ENCODE results near the gene KCP.

The KCP gene

DNA sequence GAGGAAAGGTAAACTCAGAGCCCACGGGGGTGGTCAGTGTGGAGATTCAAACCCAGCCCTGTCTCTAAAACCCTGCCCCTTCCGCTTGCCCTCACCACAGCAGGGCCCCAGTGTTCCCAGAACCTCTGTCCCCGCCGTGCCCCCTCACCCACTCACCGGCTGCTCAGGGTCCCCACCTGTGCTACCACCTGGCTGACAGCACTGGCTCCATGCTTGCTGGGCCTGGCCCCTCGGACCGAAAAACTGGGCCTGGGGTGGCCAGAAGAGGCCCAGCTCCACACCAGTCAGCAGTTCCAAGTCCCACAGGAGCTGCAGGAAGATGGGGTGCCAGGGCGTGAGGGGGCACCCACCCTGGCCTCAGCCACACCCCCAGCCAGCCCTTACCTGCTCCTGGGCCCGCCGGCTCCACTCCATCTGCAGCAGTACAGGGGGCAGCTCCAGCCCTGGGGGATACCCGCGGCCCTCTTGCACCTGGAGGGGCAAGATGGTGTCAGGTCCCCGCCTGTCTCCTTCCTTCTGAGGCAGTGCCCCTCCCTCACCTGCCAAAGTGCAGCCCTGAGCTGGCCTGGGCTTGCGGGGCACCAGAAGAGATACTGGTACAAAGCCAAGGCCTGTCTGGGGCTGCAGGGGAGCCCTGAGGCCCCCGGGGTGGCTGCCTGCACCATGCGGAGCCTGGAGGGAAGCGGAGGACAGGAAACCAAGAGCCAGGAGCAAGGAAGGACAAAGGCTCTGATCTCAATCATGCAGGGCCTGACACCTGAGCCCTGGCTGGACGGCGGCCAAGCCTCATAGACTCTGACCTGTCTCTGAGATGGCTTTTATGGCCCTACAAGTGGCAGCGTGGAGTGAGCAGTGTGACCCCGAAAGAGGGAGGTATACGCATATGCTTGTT lies 36.1 kb downstream of the KCP start:
- no peaks in the 10 kb centered on the region for H3K36me3 ChIP-seq (ENCODE audit: low read depth)
- DNase-seq (ENCODE audit: low spot score) (peak; percentile 59), ATAC-seq (ENCODE audit: low read depth) (no peak)
- no peak overlapping the region for H3K4me3 ChIP-seq (ENCODE audit: severe bottlenecking)
- H3K27ac ChIP-seq (ENCODE audit: poor library complexity, severe bottlenecking): no peak overlapping the region
- H3K9me3 ChIP-seq (ENCODE audit: severe bottlenecking): no peaks in the 10 kb centered on the region
- TF ChIP-seq CTCF (IDR thresholded peaks at IDR 0.05; ENCODE audit: poor library complexity, severe bottlenecking): no peak
- peaks cover 22% of the 10 kb centered on the region for H3K4me1 ChIP-seq (ENCODE audit: insufficient read depth, poor library complexity, severe bottlenecking)
- H3K27me3 ChIP-seq (ENCODE audit: insufficient read depth, poor library complexity, severe bottlenecking): no peaks in the 10 kb centered on the region

DNA sequence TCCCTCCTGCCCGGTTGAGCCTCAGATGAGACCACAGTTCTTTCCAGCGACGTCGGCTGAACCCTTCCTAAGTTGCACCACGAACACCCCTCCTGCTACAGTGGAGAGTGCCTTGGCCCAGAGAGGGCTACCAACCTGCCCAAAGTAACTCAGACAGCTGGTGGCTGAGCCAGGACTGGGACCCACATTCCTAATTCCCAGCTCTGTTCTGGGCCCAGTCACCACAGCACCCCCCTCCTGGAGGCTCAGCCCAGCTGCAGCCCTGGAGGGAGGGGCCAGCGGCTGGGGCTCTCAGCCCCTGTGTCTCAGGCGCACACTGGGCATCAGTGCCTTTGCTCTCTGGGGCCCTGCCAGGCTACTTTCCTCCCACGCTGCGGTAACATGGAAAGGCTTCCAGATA lies 37.3 kb downstream of the KCP start:
- H3K4me3 ChIP-seq (ENCODE audit: severe bottlenecking): no peak overlapping the region
- no peaks in the 10 kb centered on the region for H3K36me3 ChIP-seq (ENCODE audit: low read depth)
- no peak overlapping the region for H3K27ac ChIP-seq (ENCODE audit: poor library complexity, severe bottlenecking)
- H3K9me3 ChIP-seq (ENCODE audit: severe bottlenecking): no peaks in the 10 kb centered on the region
- peaks cover 29% of the 10 kb centered on the region for H3K4me1 ChIP-seq (ENCODE audit: insufficient read depth, poor library complexity, severe bottlenecking)
- ATAC-seq (ENCODE audit: low read depth): no peak
- H3K27me3 ChIP-seq (ENCODE audit: insufficient read depth, poor library complexity, severe bottlenecking): no peaks in the 10 kb centered on the region
- no peak for DNase-seq (ENCODE audit: low spot score)
- no peak for TF ChIP-seq CTCF (IDR thresholded peaks at IDR 0.05; ENCODE audit: poor library complexity, severe bottlenecking)

DNA sequence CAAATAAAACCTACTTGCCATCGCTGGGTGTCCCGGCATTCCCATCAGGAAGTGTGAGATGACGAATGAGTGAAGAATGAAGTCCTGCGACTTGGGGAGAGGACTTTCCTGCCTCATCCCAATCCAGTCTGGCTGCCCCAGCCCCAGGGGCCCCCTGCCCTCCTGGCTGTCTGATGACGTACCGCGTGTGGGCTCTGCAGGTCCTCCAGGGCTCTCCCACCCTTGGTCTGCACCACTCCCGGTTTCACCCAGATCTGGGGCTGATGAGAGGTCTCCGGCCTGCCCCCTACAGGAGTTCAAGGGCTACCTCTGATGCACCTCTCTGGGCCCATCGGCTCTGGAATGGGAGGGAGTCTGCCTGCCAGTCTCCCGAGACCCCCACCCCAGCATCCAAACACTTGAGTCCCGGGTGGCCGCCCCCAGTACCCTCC lies 38.1 kb downstream of the KCP start:
- H3K9me3 ChIP-seq (ENCODE audit: severe bottlenecking): no peaks in the 10 kb centered on the region
- DNase-seq (ENCODE audit: low spot score): peak; percentile 64
- H3K4me1 ChIP-seq (ENCODE audit: insufficient read depth, poor library complexity, severe bottlenecking): peaks cover 37% of the 10 kb centered on the region
- TF ChIP-seq CTCF (IDR thresholded peaks at IDR 0.05; ENCODE audit: poor library complexity, severe bottlenecking): no peak
- no peak overlapping the region for H3K4me3 ChIP-seq (ENCODE audit: severe bottlenecking)
- ATAC-seq (ENCODE audit: low read depth): peak; percentile 28
- H3K36me3 ChIP-seq (ENCODE audit: low read depth): no peaks in the 10 kb centered on the region
- H3K27ac ChIP-seq (ENCODE audit: poor library complexity, severe bottlenecking): peak overlapping the region; percentile 23
- no peaks in the 10 kb centered on the region for H3K27me3 ChIP-seq (ENCODE audit: insufficient read depth, poor library complexity, severe bottlenecking)

- ATAC-seq (ENCODE audit: low read depth) (no peak), DNase-seq (ENCODE audit: low spot score) (no peak)
- H3K4me3 ChIP-seq (ENCODE audit: severe bottlenecking): no peak overlapping the region
- H3K27me3 ChIP-seq (ENCODE audit: insufficient read depth, poor library complexity, severe bottlenecking): no peaks in the 10 kb centered on the region
- H3K27ac ChIP-seq (ENCODE audit: poor library complexity, severe bottlenecking): no peak overlapping the region
- peaks cover 42% of the 10 kb centered on the region for H3K4me1 ChIP-seq (ENCODE audit: insufficient read depth, poor library complexity, severe bottlenecking)
- H3K9me3 ChIP-seq (ENCODE audit: severe bottlenecking): no peaks in the 10 kb centered on the region
- TF ChIP-seq CTCF (IDR thresholded peaks at IDR 0.05; ENCODE audit: poor library complexity, severe bottlenecking): no peak
- H3K36me3 ChIP-seq (ENCODE audit: low read depth): no peaks in the 10 kb centered on the region
Observed at GRCh38 chr7:128871050-128871449, 39.5 kb downstream of the KCP start.

DNA sequence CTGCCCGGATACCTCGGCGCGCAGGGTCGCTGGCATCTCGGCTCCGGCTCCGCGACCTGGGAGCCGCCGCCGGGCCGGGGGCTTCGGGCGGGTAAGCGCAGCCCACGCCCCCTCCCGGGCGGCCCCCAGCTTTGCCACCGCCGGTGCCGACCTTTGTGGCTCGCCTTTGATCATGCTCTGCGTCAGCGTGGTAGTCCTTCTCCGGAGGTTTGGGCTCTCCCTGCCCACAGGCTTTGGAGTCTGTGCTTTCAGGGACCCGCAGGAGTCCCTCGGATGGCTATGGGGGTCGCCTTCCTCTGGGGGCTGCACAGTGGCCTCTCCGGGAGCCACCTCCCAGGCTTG lies 40.6 kb downstream of the KCP start:
- Histone ChIP-seq H3K36me3 (ENCODE audit: low read depth) (peaks cover 6% of the 10 kb centered on the region), H3K27ac (ENCODE audit: poor library complexity, severe bottlenecking) (no peak overlapping the region), H3K27me3 (ENCODE audit: insufficient read depth, poor library complexity, severe bottlenecking) (no peaks in the 10 kb centered on the region), H3K9me3 (ENCODE audit: severe bottlenecking) (no peaks in the 10 kb centered on the region), H3K4me1 (ENCODE audit: insufficient read depth, poor library complexity, severe bottlenecking) (peaks cover 42% of the 10 kb centered on the region), H3K4me3 (ENCODE audit: severe bottlenecking) (peak overlapping the region; percentile 48)
- TF ChIP-seq CTCF (IDR thresholded peaks at IDR 0.05; ENCODE audit: poor library complexity, severe bottlenecking): no peak
- DNase-seq (ENCODE audit: low spot score) (no peak), ATAC-seq (ENCODE audit: low read depth) (no peak)
